GM21526 (cell line): ENCODE results near the gene PSG11.
"Not testable (repeated sequence)": the region's sequence is repeated elsewhere in the genome, so short reads cannot be mapped to it uniquely, and the experiment has no call there.

Experiments used
- ATAC-seq: cut with Tn5 transposase; IDR thresholded peaks from one replicate; pipeline ENCODE4 v1.9.1; 2021; ENCODE audit warnings: moderate library complexity; ENCODE audit not compliant: unreplicated experiment, low FRiP score

The PSG11 gene

DNA sequence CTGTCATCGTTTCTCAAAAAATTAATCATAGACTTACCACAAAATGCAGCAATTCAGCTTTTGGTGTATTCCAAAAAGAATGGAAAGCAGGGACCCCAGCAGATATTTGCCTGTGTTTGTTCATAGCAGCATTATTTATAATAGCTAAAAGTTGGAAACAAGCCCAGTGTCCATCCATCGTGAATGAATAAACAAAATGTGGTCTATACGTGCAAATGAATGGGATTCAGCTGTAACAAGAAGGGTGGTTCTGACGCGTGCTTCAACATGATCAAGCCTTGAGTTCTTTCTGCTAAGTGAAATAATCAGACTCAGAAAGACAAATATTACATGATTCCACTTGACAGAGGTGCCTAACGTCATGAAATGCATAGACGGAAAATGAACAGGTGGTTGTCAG lies 36.4 kb downstream of the PSG11 start:
- no peak for ATAC-seq

DNA sequence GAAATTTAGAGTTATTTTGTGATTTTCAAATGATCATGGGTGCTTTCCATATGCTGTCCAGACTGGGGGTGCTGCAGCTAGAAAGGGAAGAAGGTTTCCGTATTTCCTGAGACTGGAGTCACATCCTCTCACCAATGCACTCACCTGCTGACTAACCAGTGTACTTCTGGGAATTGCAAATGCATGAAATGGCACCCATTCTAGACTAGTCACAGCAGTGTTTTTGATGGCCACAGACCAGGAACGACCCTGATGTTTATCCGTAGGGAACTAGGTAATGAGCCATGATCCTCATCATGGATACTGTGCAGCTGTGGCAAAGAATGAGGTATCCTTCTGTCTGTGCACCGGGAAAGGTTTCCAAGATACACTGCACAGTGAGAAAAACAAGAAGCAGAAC lies 37.1 kb downstream of the PSG11 start:
- not testable (repeated sequence) for ATAC-seq

DNA sequence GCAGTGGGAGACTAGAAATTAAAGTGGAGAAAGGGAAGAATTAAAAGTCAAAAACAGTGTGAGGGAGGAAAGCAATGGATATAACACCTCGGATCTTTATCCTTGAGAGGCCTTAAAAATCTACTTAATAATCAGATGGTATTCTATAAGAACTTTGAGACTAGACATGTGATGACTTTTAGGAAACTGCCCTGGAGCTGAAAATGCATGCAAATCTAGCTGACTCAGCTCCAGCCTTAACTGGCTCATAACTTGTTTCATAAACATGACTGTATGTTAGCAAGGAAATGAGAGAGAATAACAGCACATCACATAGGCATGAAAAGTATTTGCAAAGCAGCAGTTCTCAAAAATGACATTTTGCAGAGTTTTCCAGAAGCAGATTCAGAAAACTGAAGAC lies 38.1 kb downstream of the PSG11 start:
- ATAC-seq, result not testable (repeated sequence)

DNA sequence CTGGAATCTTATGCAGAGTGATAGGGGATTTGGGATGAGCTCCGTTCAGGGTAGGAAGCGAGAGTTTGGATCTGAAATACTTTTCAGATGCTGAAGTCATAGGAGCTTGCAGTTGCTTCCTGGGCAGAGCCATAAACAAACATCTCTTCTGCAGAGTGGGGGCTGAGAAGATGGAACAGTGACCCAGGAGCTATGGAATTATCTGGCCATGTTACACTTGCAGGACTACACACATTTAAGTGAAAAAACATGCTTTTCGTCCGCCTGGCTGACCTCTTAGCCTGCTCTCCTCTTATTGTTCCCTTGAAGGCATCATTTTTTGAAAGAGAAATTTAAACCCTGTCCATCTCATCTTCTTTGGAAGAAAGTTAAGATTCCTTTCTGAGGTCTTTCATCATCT lies 40.7 kb downstream of the PSG11 start:
- no peak for ATAC-seq

DNA sequence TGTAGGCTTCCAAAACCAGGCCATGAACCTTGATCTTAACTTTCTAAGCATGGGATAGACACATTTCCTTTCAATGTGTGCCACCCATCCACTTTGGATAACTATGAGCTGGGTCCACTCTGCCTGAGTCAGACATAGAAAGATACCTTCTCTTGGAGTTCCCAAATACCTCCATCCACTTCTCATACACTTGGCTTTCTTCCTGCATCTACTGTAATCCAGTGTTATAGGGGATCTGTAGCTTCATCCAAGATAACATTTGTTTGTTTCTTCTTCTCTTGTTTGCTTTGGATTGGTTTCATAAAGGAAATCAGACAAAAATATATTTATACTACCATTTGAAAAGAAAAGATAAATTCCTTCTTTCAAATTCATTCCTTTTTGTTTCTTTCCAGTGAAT lies 44.2 kb downstream of the PSG11 start:
- ATAC-seq, result not testable (repeated sequence)

DNA sequence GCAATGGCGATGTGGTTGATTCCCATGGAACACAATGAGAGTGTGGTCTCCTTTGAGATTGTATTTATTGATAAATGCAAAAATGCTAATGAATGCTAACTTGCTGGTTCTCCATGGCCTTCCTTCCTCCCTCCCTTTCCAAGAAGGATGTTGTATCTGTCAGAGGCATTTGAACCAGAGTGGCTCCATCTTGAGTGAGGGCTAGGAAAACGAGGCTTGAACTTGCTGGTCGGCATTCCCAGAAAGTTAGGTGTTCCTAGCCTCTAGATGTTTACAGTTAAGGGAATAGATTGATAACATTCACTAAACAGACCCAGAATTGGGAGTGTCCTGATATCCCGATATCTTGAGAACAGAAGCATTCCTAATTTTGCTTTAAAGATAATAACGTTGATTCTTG lies 54.8 kb downstream of the PSG11 start:
- not testable (repeated sequence) for ATAC-seq

GRCh38 chr19:42965176-42965575 lies 61.1 kb downstream of the PSG11 start:
- no peak for ATAC-seq

DNA sequence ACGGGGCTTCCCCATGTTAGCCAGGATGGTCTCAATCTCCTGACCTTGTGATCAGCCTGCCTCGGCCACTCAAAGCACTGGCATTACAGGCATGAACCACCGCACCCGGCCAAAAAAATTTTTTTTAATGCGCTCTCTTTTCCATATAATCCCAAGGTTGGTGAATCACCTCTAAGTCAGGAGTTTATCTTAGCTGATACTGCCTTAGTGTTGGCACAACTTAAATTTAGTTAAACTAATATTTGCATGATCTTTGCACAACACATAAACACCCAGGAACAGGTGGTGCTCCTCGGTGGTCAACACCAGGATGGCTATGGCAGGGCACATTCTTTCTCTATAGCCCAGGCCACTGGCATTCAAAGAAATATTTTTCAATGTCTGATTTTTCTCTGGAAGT lies 65.2 kb downstream of the PSG11 start:
- no peak for ATAC-seq
